Transverse colon (tissue), 4 donors: ENCODE results near the gene TRIM47.

Experiments
- CTCF ChIP-seq, 5 experiments: fragments of 200-600 bp in 3 of 5; fragments of 450-650 bp in 2 of 5; sonication (generic) in 3 of 5; IDR thresholded peaks; 1 replicate in 2 of 5; 2 replicates in 3 of 5; pipeline ENCODE4 v1.5.1; 2016 to 2017; ENCODE audit warnings: antibody characterized with exemption in 5 of 5, inconsistent platforms in 3 of 5, mild to moderate bottlenecking in 2 of 5, moderate library complexity in 1 of 5
- EP300 ChIP-seq: sonication (generic); formaldehyde crosslinking; IDR thresholded peaks from one replicate; pipeline ENCODE4 v1.6.1; 2017; ENCODE audit warnings: antibody characterized with exemption, low read depth
- POLR2A ChIP-seq: fragments of 450-650 bp; IDR thresholded peaks from one replicate; pipeline ENCODE4 v1.6.1; 2016; ENCODE audit warnings: antibody characterized with exemption, mild to moderate bottlenecking, moderate library complexity
- POLR2AphosphoS5 ChIP-seq, 3 donors: sonication (generic); formaldehyde crosslinking; IDR thresholded peaks; one replicate each; pipeline ENCODE4 v1.6.1; 2016; ENCODE audit warnings: antibody characterized with exemption in 3 of 3

GRCh38 chr17:75896415-75897159 is 18.2 kb upstream of the TRIM47 start, which contains the start of gene TRIM65:
- peak in 3 of 5 experiments; percentile 5 to 33 (median 29) for TF ChIP-seq CTCF (IDR thresholded peaks at IDR 0.05)
- TF ChIP-seq POLR2A, result peak; percentile 76
- TF ChIP-seq POLR2AphosphoS5 (IDR thresholded peaks at IDR 0.05), result peak; percentile 71 to 85 (median 80)
- no peak for TF ChIP-seq EP300
